Measurements from ENCODE around the gene HTRA1.

The HTRA1 gene

DNA sequence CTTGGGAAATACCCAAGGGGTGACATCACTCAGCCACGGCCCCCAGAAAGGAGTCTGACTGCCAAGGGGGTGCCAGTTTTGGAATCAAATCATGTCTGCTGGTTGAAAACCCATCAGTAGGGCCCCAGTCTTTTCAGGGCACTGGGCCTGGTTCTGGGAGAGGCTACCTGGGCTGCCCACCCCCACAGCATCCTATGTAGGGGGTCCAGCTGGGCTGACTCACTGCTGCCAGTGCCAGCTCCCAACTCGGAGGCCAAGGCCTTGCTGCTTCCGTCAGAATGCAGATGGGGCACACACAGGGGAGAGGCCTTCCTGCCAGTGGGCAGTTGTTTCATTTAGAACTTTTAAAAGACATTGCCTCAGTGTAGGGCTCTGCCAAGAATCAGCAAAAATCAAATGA lies 59.7 kb downstream of the HTRA1 start:
- DNase-seq, result peak in 1 of 2 experiments; percentile 36

DNA sequence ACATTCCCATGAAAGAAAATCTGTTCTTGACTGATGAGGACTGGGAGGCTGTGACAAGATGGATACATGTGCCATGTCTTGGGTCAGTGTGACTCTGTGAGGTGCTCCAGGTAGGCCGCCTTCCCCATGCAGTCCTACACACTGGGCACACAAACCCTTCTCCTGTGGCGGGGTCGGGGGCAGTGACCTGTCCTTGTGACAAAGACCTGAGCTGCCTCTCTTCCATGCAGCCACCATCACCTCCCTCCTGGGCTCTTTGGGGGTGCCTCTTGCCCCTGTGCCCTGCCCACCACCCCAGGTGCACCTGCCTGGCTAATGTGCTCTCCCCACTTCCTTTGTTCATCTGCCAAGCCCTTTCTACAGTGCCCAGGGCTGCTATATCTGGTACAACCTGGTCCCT lies 63.5 kb downstream of the HTRA1 start:
- no peak for DNase-seq

DNA sequence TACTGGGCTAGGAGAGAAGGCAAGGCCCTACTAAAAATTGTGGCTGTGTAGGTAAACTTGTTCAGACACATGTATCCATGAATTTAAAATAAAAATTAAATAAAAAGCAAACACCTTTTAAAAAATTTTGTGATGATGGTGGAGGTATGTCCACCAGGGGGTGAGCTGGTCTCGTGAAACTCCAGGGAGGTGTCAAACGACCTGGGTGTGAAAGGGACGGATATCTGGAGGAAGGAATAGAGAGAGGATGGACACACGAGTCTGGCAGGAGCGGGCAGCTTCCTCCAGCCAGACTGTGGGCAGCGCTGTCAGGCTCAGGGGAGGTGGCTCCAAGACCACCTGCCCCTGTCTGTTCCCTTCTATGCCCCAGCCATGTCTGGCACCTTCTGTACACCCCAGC lies 64.4 kb downstream of the HTRA1 start:
- DNase-seq, result peak in 1 of 2 experiments; percentile 13

- DNase-seq, result no peak
These were observed 65.5 kb downstream of the HTRA1 start for GRCh38 chr10:122526892-122527291.

DNA sequence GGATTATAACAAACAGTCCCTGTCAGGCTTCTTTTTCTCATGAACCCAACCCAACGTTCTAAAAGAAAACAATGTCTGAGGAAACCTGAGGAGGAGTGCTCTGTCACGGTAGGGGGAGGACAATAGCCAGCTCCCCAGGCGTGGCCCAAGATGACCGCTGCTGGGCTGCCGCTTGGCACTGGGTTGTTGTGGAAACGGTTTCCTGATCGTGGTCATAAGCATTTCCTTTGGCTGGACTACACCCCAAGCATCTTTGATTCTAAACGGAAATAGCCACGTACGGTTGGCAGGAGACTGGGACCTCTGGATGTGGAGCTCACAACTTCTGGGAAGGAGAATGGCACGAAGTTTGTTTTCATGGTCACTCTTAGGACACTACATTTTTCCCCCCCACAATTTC lies 68.8 kb downstream of the HTRA1 start:
- no peak for DNase-seq

DNA sequence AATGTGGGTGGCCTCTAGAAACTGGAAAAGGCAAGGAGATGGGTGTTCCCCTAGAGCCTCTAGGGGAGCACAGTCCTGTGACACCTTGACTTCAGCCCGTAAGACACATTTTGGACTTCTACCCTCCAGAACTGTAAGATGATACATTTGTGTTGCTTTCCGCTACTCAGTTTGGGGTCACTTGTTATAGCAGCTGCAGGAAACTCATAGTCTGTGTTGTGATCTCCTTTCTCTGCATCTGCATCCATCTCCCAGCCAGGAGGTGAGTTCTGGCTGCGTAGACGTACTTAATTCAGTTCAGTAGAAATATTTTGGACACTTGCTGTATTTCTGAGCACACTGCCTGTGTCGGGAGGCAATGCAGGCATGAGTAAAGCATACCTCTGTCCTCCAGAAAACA lies 69.9 kb downstream of the HTRA1 start:
- no peak for DNase-seq

GRCh38 chr10:122531939-122532338 lies 70.6 kb downstream of the HTRA1 start:
- DNase-seq, result no peak

GRCh38 chr10:122532601-122533296 lies 71.4 kb downstream of the HTRA1 start:
- no peak for DNase-seq

DNA sequence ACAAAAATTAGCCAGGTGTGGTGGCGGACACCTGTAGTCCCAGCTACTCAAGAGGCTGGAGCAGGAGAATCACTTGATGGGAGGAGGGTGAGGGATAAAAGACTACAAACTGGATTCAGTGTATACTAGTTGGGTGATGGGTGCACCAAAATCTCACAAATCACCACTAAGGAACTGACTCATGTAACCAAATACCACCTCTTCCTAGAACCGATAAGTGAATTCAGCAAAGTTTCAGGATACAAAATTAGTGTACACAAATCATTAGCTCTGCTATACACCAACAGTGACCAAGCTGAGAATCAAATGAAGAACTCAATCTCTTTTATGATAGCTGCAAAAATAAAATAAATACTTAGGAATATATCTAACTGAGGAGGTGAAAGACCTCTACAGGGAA lies 76.2 kb downstream of the HTRA1 start:
- no peak for DNase-seq

- no peak for DNase-seq
These were observed 80.2 kb downstream of the HTRA1 start for GRCh38 chr10:122541541-122542002.

DNA sequence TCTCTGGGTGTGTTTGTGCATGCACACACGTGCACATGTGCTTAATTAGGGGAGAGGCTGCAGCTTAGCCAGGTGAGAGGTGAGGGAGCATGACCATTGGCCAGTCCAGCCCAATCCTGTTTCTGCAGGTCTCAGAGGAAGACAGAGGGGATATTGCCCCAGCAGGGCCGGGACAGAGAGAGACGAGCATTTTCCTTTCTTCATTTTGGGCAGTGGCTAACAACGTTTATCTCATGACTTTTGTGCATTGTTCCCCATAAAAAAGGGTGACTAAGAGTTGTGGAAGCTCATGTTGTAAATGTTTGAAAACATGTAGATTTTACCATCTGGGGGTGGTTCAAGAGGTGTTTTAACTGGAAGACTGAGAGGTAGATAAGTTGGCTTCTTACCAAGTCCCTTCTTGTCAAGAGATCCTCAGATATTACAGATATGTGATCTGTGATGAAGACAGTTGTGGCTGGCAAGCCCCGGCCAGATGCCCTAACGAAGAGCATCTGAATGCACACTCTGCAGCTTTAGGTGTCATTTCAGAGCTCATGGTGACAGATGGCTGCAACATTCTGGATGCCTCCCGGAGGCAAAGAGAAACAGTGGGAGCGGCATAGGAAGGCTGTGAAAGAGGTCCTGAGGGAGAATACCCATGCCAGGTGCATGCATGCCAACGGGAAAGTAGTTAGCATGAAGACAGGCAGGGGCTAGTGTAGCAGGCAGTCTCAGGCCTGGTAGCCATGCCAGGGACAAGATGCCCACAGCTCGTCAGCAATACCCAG lies 82.5 kb downstream of the HTRA1 start:
- DNase-seq, result peak; percentile 64 to 85

- DNase-seq, result no peak
These were observed 83.1 kb downstream of the HTRA1 start for GRCh38 chr10:122544493-122544892.

DNA sequence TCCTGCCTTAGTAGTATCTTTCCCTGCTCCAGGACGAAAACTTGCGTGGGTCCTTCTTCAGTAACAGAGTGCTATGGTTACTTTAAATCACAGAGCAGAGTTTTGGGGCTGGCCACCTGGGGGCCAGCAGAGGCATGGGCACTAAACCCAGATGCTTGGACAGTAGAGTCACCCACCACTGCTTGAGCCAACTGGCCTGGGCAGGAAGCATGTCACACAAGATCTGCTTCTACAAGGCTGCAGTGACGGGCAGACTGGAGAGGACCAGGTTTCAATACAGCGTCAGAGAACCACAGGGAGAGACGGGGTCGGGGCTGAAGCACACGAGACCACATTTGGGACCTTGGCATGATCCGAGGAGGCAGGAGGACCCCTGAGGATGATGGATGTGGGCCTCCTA lies 84.9 kb downstream of the HTRA1 start:
- no peak for DNase-seq

DNA sequence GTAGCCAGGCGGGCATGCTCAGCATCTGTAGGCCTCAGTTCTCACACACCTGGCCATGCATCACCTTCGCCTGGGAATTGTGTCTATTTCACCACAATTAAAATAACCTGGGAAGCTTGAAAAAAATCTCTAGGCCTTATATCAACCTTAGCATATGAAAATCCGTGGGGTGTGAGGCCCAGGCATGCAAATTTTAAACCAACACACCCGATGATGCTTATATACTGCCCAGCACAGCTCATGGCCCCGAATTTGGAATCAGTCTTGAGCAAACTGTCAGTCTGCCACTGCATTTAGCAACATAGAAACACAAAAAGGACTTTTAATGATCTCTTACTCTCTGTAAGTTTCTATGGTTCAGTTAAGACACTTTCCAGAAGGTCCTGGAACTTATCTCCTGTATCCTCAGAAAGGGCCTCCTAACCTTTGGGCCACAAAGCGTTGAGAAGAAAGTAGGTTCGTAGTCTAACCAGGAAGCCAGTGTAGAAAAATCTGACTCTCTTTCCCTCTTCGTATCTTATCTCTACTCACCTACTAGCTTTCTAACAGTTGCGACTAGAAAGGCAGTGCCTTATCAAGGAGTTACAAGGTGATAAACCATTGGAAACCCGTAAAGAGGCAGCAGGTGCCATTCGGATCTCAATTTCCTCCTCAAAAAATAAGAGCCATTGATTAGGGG lies 87.2 kb downstream of the HTRA1 start:
- no peak for DNase-seq

- no peak for DNase-seq
These were observed 88.3 kb downstream of the HTRA1 start for GRCh38 chr10:122549636-122550035.

- DNase-seq, result no peak
These were observed 89.1 kb downstream of the HTRA1 start for GRCh38 chr10:122550427-122550826.

DNA sequence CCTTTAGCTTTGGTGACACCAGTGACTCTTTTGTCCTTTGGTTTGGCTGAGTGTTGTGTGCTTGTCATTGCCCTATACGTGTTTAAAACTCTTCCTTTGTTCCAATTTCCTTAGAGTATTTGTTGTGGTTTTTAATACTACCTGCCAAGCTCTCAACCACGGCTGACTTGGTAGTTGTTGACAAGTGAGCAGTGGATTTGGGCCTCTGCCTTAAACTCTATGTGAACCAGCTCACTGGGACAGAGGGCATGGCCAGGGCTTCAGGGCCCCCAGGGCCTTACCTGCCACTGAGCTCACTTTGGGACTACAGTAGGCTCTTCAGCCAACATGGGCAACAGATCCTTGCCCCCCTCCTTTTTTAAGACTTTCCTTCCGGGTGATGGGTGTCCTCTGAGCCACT lies 89.6 kb downstream of the HTRA1 start:
- DNase-seq, result no peak

DNA sequence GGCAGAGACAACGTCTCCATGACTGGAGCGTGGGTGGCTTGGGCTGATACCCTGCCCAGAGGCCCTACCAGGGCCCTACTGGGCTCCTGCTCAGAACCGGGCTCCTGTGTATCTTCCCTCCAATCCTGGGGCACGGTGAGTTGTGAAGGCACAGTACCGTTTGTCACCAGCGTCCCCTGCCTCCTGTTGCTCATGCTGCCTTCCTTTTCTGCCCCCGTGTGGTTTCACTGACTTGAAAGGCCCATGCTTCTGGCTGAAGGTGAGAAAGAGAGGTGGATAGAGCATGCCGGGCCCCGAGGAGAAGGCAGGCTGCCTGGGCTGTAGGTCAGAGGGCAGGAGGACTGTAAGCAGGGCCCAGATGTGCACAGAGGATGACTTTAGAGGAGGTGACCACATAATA lies 90.1 kb downstream of the HTRA1 start:
- DNase-seq, result no peak

DNA sequence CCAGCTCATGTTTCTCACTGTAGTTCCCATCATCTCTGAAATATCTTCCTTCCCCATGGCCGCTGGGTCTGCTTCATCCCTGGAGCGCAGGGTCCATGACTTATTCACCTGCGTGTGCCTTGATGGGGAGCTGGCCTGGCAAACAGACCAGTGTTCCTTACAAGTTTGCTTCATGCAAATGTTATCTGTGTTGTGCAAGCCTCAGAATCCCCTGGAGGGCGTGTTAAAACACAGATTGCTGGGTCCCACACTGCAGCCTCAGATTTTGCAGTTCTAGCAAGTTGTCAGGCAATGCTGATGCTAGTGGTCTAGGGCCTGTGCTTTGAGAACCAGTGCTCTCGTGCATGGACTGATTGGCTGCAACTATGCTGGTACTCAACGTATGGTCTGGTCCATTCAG lies 92.0 kb downstream of the HTRA1 start:
- no peak for DNase-seq

DNA sequence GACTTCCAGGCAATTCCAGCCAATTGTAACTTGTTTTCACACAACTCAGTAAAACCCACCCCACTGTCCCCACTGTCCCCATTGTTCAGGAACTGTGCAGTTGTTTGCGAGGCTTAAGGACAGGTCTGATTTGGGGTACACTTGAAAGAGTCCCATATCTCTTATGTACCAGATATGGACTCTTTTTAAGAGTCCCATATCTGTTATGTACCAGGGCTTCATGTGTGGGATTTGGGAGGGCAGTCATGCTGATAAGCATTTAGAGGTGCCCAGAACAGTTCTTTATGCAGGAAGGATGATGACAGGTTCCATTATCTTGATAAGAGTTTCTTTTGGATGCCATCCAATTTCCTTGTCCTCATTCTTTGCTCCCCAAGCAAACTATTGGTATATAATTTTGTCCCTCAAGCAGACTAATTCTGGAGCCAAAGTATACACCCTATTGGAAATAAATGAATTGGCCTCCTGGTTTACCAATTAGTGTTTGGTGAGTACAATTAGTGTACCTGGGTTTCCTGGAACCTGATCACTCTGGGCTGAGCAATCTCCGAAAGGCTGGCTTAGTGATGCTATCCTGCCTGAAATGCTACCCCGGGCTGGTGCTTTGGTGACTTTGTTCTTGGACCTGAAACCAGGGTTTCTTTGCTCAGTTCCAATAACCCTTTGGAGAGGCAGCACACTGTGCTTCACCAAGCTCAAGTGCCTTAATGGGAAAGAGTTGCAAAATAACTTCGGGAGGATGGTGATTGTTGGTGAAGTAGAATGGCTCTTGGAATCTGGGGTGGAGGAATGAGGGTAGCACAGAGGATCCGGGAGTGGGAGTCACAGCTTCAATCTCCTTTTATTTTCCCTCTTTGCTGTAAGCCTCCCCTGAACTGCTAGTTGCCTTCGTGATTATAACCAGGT lies 93.0 kb downstream of the HTRA1 start:
- no peak for DNase-seq

DNA sequence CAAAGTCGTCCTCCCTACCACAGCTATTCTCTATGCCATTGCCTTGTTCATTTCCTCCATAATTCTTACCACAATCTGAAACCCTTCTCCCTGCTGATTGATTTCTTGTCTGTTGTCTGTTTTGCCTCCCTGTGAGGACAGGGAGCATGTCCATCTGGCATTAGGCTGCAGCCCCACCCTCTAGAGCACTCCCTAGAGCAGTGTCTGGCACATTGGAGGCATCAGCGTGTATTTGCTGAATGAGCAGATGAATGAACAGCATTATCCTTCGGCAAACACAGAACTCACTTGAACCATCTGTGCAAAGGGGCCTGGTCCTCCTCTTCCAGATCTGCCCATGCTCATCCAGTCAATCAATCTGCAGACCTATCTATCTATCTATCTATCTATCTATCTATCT lies 94.1 kb downstream of the HTRA1 start:
- peak; percentile 31 to 90 for DNase-seq

DNA sequence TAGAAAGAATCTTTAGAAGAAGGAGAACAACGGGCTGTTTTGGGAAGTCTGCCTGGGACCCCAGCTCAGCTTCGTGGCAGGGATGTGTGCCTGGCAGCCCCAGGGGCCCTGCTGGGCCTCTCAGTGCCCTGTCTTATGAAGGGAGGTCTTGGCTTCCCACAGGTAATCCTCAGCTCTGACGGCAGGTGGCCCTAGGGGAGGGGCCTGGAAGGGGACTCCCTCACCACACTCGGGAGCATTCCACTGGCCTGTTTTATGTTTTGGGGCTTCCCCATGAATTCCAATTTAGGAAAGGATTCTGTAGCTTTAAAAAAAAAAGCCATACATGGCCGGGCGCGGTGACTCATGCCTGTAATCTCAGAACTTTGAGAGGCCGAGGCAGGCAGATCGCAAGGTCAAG lies 96.2 kb downstream of the HTRA1 start:
- no peak for DNase-seq

- no peak for DNase-seq
These were observed 97.1 kb downstream of the HTRA1 start for GRCh38 chr10:122558452-122558851.

All from NCI-H446 (cell line).